GM23338 (cell line): Measurements from ENCODE around the gene PCDHA12. TPM values are rescaled to one million over a fixed set of nuclear protein-coding genes. Genes with fewer than 3 reads are reported as not detected.

Experiments
- polyA plus RNA-seq: library from polyadenylated mRNA; unstranded; fragments of >200 nt; fragmentation: Nextera tagmentation; extraction: Ambion mirVana; gene quantifications from 2 replicates; pipeline ENCODE4 v1.2.1, GENCODE V29; 2016
- total RNA-seq: library from RNA; depleted of rRNA; stranded (reverse); fragments of >200 nt; shearing (Covaris generic); gene quantifications from 2 replicates; pipeline ENCODE4 v1.2.3, GENCODE V29; 2014; rRNA removed

PCDHA12 gene
- total and polyA plus RNA-seq, 2 experiments from 2014 or later, result 5.1 to 17.7 TPM

Other genes with a start within 250 kb of the PCDHA12 start
- not detected in 2 replicates for gene CD14, start 242.1 kb upstream of the PCDHA12 start, total RNA-seq
- gene CD14, start 242.1 kb upstream of the PCDHA12 start, polyA plus RNA-seq, result 0.17 TPM in 1 of 2 replicates, not detected in the other
- gene TMCO6, start 235.9 kb upstream of the PCDHA12 start, total RNA-seq, result 19.9 and 37.4 TPM in 2 replicates
- 18.7 and 19.0 TPM in 2 replicates for gene TMCO6, start 235.9 kb upstream of the PCDHA12 start, polyA plus RNA-seq
- gene NDUFA2, start 227.7 kb upstream of the PCDHA12 start, total RNA-seq, result 48.8 and 55.7 TPM in 2 replicates
- gene NDUFA2, start 227.7 kb upstream of the PCDHA12 start, polyA plus RNA-seq, result 292 and 317 TPM in 2 replicates
- gene IK, start 227.5 kb upstream of the PCDHA12 start, total RNA-seq, result 58.9 and 77.3 TPM in 2 replicates
- gene IK, start 227.5 kb upstream of the PCDHA12 start, polyA plus RNA-seq, result 116 and 128 TPM in 2 replicates
- gene WDR55, start 210.4 kb upstream of the PCDHA12 start, total RNA-seq, result 18.0 and 22.7 TPM in 2 replicates
- 9.3 and 9.6 TPM in 2 replicates for gene WDR55, start 210.4 kb upstream of the PCDHA12 start, polyA plus RNA-seq
- gene DND1, start 201.7 kb upstream of the PCDHA12 start, total RNA-seq, result 15.5 and 22.0 TPM in 2 replicates
- gene DND1, start 201.7 kb upstream of the PCDHA12 start, polyA plus RNA-seq, result 7.3 and 8.1 TPM in 2 replicates
- gene HARS1, start 183.9 kb upstream of the PCDHA12 start, total RNA-seq, result 57.8 and 58.8 TPM in 2 replicates
- 48.6 and 51.6 TPM in 2 replicates for gene HARS1, start 183.9 kb upstream of the PCDHA12 start, polyA plus RNA-seq
- 21.6 and 29.6 TPM in 2 replicates for gene HARS2, start 183.9 kb upstream of the PCDHA12 start, total RNA-seq
- 12.7 and 14.4 TPM in 2 replicates for gene HARS2, start 183.9 kb upstream of the PCDHA12 start, polyA plus RNA-seq
- 26.4 and 35.6 TPM in 2 replicates for gene ZMAT2, start 174.9 kb upstream of the PCDHA12 start, total RNA-seq
- 45.1 and 50.6 TPM in 2 replicates for gene ZMAT2, start 174.9 kb upstream of the PCDHA12 start, polyA plus RNA-seq
- gene PCDHA1, start 89.2 kb upstream of the PCDHA12 start, total RNA-seq, result 1.6 and 3.2 TPM in 2 replicates
- 0.52 and 0.81 TPM in 2 replicates for gene PCDHA1, start 89.2 kb upstream of the PCDHA12 start, polyA plus RNA-seq
- gene PCDHA2, start 80.5 kb upstream of the PCDHA12 start, total RNA-seq, result 2.2 and 2.4 TPM in 2 replicates
- 0.99 and 1.3 TPM in 2 replicates for gene PCDHA2, start 80.5 kb upstream of the PCDHA12 start, polyA plus RNA-seq
- 4.0 TPM in 2 replicates for gene PCDHA3, start 74.3 kb upstream of the PCDHA12 start, total RNA-seq
- gene PCDHA3, start 74.3 kb upstream of the PCDHA12 start, polyA plus RNA-seq, result 0.87 and 1.2 TPM in 2 replicates
- gene PCDHA4, start 68.2 kb upstream of the PCDHA12 start, total RNA-seq, result 9.6 and 12.5 TPM in 2 replicates
- gene PCDHA4, start 68.2 kb upstream of the PCDHA12 start, polyA plus RNA-seq, result 1.6 and 1.8 TPM in 2 replicates
- 1.4 and 3.1 TPM in 2 replicates for gene PCDHA5, start 53.7 kb upstream of the PCDHA12 start, total RNA-seq
- gene PCDHA5, start 53.7 kb upstream of the PCDHA12 start, polyA plus RNA-seq, result 0.61 and 0.86 TPM in 2 replicates
- 4.6 and 5.2 TPM in 2 replicates for gene PCDHA6, start 47.3 kb upstream of the PCDHA12 start, total RNA-seq
- gene PCDHA6, start 47.3 kb upstream of the PCDHA12 start, polyA plus RNA-seq, result 2.0 and 2.1 TPM in 2 replicates
- gene PCDHA7, start 41.0 kb upstream of the PCDHA12 start, total RNA-seq, result 6.9 and 8.7 TPM in 2 replicates
- 1.3 and 1.7 TPM in 2 replicates for gene PCDHA7, start 41.0 kb upstream of the PCDHA12 start, polyA plus RNA-seq
- gene PCDHA8, start 34.1 kb upstream of the PCDHA12 start, total RNA-seq, result 1.4 and 3.1 TPM in 2 replicates
- 0.56 and 0.86 TPM in 2 replicates for gene PCDHA8, start 34.1 kb upstream of the PCDHA12 start, polyA plus RNA-seq
- gene PCDHA9, start 26.9 kb upstream of the PCDHA12 start, total RNA-seq, result 3.2 and 3.3 TPM in 2 replicates
- 1.1 and 1.6 TPM in 2 replicates for gene PCDHA9, start 26.9 kb upstream of the PCDHA12 start, polyA plus RNA-seq
- gene PCDHA10, start 19.4 kb upstream of the PCDHA12 start, total RNA-seq, result 11.6 and 12.2 TPM in 2 replicates
- gene PCDHA10, start 19.4 kb upstream of the PCDHA12 start, polyA plus RNA-seq, result 3.9 and 4.1 TPM in 2 replicates
- 22.9 and 26.5 TPM in 2 replicates for gene PCDHA11, start 6.4 kb upstream of the PCDHA12 start, total RNA-seq
- gene PCDHA11, start 6.4 kb upstream of the PCDHA12 start, polyA plus RNA-seq, result 8.5 and 11.6 TPM in 2 replicates
- 4.3 and 9.8 TPM in 2 replicates for gene PCDHA13, start 6.8 kb downstream of the PCDHA12 start, total RNA-seq
- gene PCDHA13, start 6.8 kb downstream of the PCDHA12 start, polyA plus RNA-seq, result 0.59 and 1.2 TPM in 2 replicates
- gene PCDHAC1, start 51.0 kb downstream of the PCDHA12 start, total RNA-seq, result 9.9 and 12.1 TPM in 2 replicates
- gene PCDHAC1, start 51.0 kb downstream of the PCDHA12 start, polyA plus RNA-seq, result 0.50 and 0.53 TPM in 2 replicates
- gene PCDHAC2, start 91.2 kb downstream of the PCDHA12 start, total RNA-seq, result 11.8 and 13.1 TPM in 2 replicates
- gene PCDHAC2, start 91.2 kb downstream of the PCDHA12 start, polyA plus RNA-seq, result 0.54 and 1.8 TPM in 2 replicates
- gene PCDHB1, start 176.1 kb downstream of the PCDHA12 start, total RNA-seq, result 0.03 and 0.08 TPM in 2 replicates
- 0.05 and 0.09 TPM in 2 replicates for gene PCDHB1, start 176.1 kb downstream of the PCDHA12 start, polyA plus RNA-seq
- 28.6 and 34.2 TPM in 2 replicates for gene PCDHB2, start 219.3 kb downstream of the PCDHA12 start, total RNA-seq
- 7.1 and 9.3 TPM in 2 replicates for gene PCDHB2, start 219.3 kb downstream of the PCDHA12 start, polyA plus RNA-seq
- gene PCDHB3, start 225.2 kb downstream of the PCDHA12 start, total RNA-seq, result 15.3 and 19.4 TPM in 2 replicates
- gene PCDHB3, start 225.2 kb downstream of the PCDHA12 start, polyA plus RNA-seq, result 4.7 and 5.2 TPM in 2 replicates
- gene PCDHB4, start 246.5 kb downstream of the PCDHA12 start, total RNA-seq, result 1.7 and 2.7 TPM in 2 replicates
- gene PCDHB4, start 246.5 kb downstream of the PCDHA12 start, polyA plus RNA-seq, result 0.87 and 1.3 TPM in 2 replicates